Coronary artery (tissue), 2 donors: Measurements from ENCODE around the gene SYDE1.

Experiments
- DNase-seq: peaks from one replicate; pipeline ENCODE4 v3.0.0-alpha.2; 2017; ENCODE audit warnings: low spot score
- H3K27ac ChIP-seq, 2 donors: fragments of 200-600 bp; sonication (generic); one replicate each; pipeline ENCODE4 v1.5.1; 2016 to 2019
- H3K4me3 ChIP-seq: fragments of 200-600 bp; sonication (generic); 2 replicates; pipeline ENCODE4 v1.5.1; 2016; ENCODE audit warnings: mild to moderate bottlenecking, moderate library complexity
- CTCF ChIP-seq: fragments of 200-600 bp; sonication (generic); IDR thresholded peaks from one replicate; pipeline ENCODE4 v1.5.1; 2019; ENCODE audit warnings: antibody characterized with exemption

SYDE1 gene

GRCh38 chr19:15101479-15102082 lies 5.6 kb upstream of the SYDE1 start:
- Histone ChIP-seq H3K27ac (no peak overlapping the region), H3K4me3 (no peak overlapping the region)
- TF ChIP-seq CTCF, result peak; percentile 38
- DNase-seq, result no peak

GRCh38 chr19:15104003-15104402 lies 3.2 kb upstream of the SYDE1 start:
- no peak for DNase-seq
- H3K27ac ChIP-seq, result no peak overlapping the region
- H3K4me3 ChIP-seq, result no peak overlapping the region
- no peak for TF ChIP-seq CTCF

GRCh38 chr19:15104411-15104810 lies 2.8 kb upstream of the SYDE1 start:
- no peak for TF ChIP-seq CTCF
- Histone ChIP-seq H3K27ac (no peak overlapping the region), H3K4me3 (no peak overlapping the region)
- DNase-seq, result no peak

GRCh38 chr19:15105044-15105443 lies 2.2 kb upstream of the SYDE1 start:
- no peak for TF ChIP-seq CTCF

GRCh38 chr19:15108145-15108844 lies 1.1 kb downstream of the SYDE1 start:
- Histone ChIP-seq H3K4me3 (peak overlapping the region; percentile 99), H3K27ac (peak overlapping the region; percentile 75 to 99)
- no peak for DNase-seq

More at GRCh38 chr19:15105044-15105443, 2.2 kb upstream of the SYDE1 start:
- no peak overlapping the region for H3K4me3 ChIP-seq
- no peak for DNase-seq
- H3K27ac ChIP-seq, result no peak overlapping the region

GRCh38 chr19:15108845-15109767 lies 1.9 kb downstream of the SYDE1 start:
- no peak for DNase-seq
- H3K27ac ChIP-seq, result peak overlapping the region; percentile 75 to 99
- no peak for TF ChIP-seq CTCF
- H3K4me3 ChIP-seq, result peak overlapping the region; percentile 99

More at GRCh38 chr19:15108145-15108844, 1.1 kb downstream of the SYDE1 start:
- TF ChIP-seq CTCF, result no peak
